GM19455 (cell line): ENCODE measurements around the gene SPNS1.
A peak's percentile ranks its signal among the peaks of the same experiment; 100 is the strongest.
"Not testable (repeated sequence)": the region's sequence is repeated elsewhere in the genome, so short reads cannot be mapped to it uniquely, and the experiment has no call there.

Experiments used
- ATAC-seq: cut with Tn5 transposase; IDR thresholded peaks from one replicate; pipeline ENCODE4 v1.9.1; 2021; ENCODE audit not compliant: unreplicated experiment

The SPNS1 gene

GRCh38 chr16:28974437-28975157, at the start of gene SPNS1:
Gene SPNS1, plus strand, starts transcription at chr16:28974778. Its CDS starts 374 bp downstream, at chr16:28975152.
- ATAC-seq, result peak; percentile 89

- peak; percentile 35 for ATAC-seq
These were observed 49.0 kb upstream of the SPNS1 start for GRCh38 chr16:28925386-28926228.

- ATAC-seq, result not testable (repeated sequence)
These were observed 48.3 kb upstream of the SPNS1 start for GRCh38 chr16:28926284-28926683.

GRCh38 chr16:28927815-28928214, 46.8 kb upstream of the SPNS1 start:
- no peak for ATAC-seq

- no peak for ATAC-seq
These were observed 44.4 kb upstream of the SPNS1 start for GRCh38 chr16:28930203-28930602.

- ATAC-seq, result no peak
These were observed 43.9 kb upstream of the SPNS1 start for GRCh38 chr16:28930652-28931051.

- ATAC-seq, result no peak
These were observed 42.8 kb upstream of the SPNS1 start, which contains the start of gene CD19 for GRCh38 chr16:28931801-28932225. Gene CD19, plus strand, starts transcription at chr16:28931971. Its CDS starts 30 bp downstream, at chr16:28932001.

GRCh38 chr16:28932339-28933141, 42.0 kb upstream of the SPNS1 start:
- no peak for ATAC-seq

- ATAC-seq, result no peak
These were observed 41.4 kb upstream of the SPNS1 start for GRCh38 chr16:28933171-28933570.

- ATAC-seq, result no peak
These were observed 39.2 kb upstream of the SPNS1 start for GRCh38 chr16:28935346-28935745.

- ATAC-seq, result no peak
These were observed 38.4 kb upstream of the SPNS1 start for GRCh38 chr16:28935924-28936783.

GRCh38 chr16:28936784-28937155, 37.8 kb upstream of the SPNS1 start:
- no peak for ATAC-seq

- no peak for ATAC-seq
These were observed 37.2 kb upstream of the SPNS1 start for GRCh38 chr16:28937222-28937876.

- ATAC-seq, result no peak
These were observed 35.9 kb upstream of the SPNS1 start for GRCh38 chr16:28938721-28939120.

GRCh38 chr16:28939825-28940224, 34.8 kb upstream of the SPNS1 start:
- ATAC-seq, result not testable (repeated sequence)

GRCh38 chr16:28943281-28943680, 31.3 kb upstream of the SPNS1 start:
- no peak for ATAC-seq

- no peak for ATAC-seq
These were observed 27.9 kb upstream of the SPNS1 start for GRCh38 chr16:28946681-28947080.

- ATAC-seq, result peak; percentile 91
These were observed 23.7 kb upstream of the SPNS1 start, which contains the start of gene NFATC2IP for GRCh38 chr16:28950648-28951409. Gene NFATC2IP, plus strand, starts transcription at chr16:28950937. Its CDS starts 75 bp downstream, at chr16:28951012.

- ATAC-seq, result no peak
These were observed 23.1 kb upstream of the SPNS1 start for GRCh38 chr16:28951410-28951943.
